Liver (tissue), 3 donors: ENCODE measurements around the gene ALKBH4.

Source experiments
- CTCF ChIP-seq: fragments of 150-350 bp; IDR thresholded peaks from 2 replicates; pipeline ENCODE4 v1.5.1; 2017; ENCODE audit warnings: improper control_type of control experiment, low read depth, low read length; ENCODE audit not compliant: missing input control
- FOXA1 ChIP-seq: IDR thresholded peaks from 2 replicates; pipeline ENCODE4 v1.6.1; 2016; ENCODE audit warnings: antibody characterized with exemption
- GABPA ChIP-seq, 2 donors: IDR thresholded peaks in 1 of 2; conservative IDR thresholded peaks in 1 of 2; 2 replicates each; pipeline ENCODE4 v1.6.1; 2016; ENCODE audit warnings: antibody characterized with exemption in 2 of 2, mild to moderate bottlenecking in 1 of 2, moderate library complexity in 1 of 2
- MAX ChIP-seq: IDR thresholded peaks from 2 replicates; pipeline ENCODE4 v1.6.1; 2016; ENCODE audit warnings: antibody characterized with exemption
- RAD21 ChIP-seq, 2 donors: IDR thresholded peaks; 2 replicates each; pipeline ENCODE4 v1.6.1; 2016; ENCODE audit warnings: antibody characterized with exemption in 2 of 2, mild to moderate bottlenecking in 2 of 2
- REST ChIP-seq: IDR thresholded peaks from 2 replicates; pipeline ENCODE4 v1.6.1; 2016; ENCODE audit warnings: antibody characterized with exemption, mild to moderate bottlenecking
- RXRA ChIP-seq, 2 donors: IDR thresholded peaks; 2 replicates each; pipeline ENCODE4 v1.6.1; 2017 to 2018; ENCODE audit warnings: antibody characterized with exemption in 2 of 2, mild to moderate bottlenecking in 1 of 2
- SP1 ChIP-seq: IDR thresholded peaks from 2 replicates; pipeline ENCODE4 v1.6.1; 2018; ENCODE audit warnings: antibody characterized with exemption, mild to moderate bottlenecking
- TAF1 ChIP-seq: conservative IDR thresholded peaks from 2 replicates; pipeline ENCODE4 v1.6.1; 2016; ENCODE audit warnings: antibody characterized with exemption, mild to moderate bottlenecking
- YY1 ChIP-seq: IDR thresholded peaks from 2 replicates; pipeline ENCODE4 v1.6.1; 2016; ENCODE audit warnings: antibody characterized with exemption, mild to moderate bottlenecking
- ZBTB33 ChIP-seq: IDR thresholded peaks from 2 replicates; pipeline ENCODE4 v1.6.1; 2016; ENCODE audit warnings: antibody characterized with exemption
- donor health status: healthy.
- donor health status: healthy.

- no peak for TF ChIP-seq CTCF
- no peak for TF ChIP-seq YY1
- no peak for TF ChIP-seq TAF1
- TF ChIP-seq GABPA (IDR thresholded peaks at IDR 0.05 in 1 of 2, conservative IDR thresholded peaks at IDR 0.05 in 1 of 2): no peak
- no peak for TF ChIP-seq ZBTB33
- no peak for TF ChIP-seq SP1
- TF ChIP-seq RAD21 (IDR thresholded peaks at IDR 0.05): no peak
- no peak for TF ChIP-seq FOXA1
- TF ChIP-seq RXRA (IDR thresholded peaks at IDR 0.05): no peak
- no peak for TF ChIP-seq REST
- TF ChIP-seq MAX: no peak
Measured at GRCh38 chr7:102417105-102417504, 47.6 kb downstream of the ALKBH4 start.
